Esophagus muscularis mucosa (tissue), 4 donors: ENCODE results near the gene SLC13A2. TPM values are rescaled to one million over a fixed set of nuclear protein-coding genes. Genes with fewer than 3 reads are reported as not detected.

Experiments used
- DNase-seq: peaks from one replicate; pipeline ENCODE4 v3.0.0-alpha.2; 2017; ENCODE audit errors: extremely low spot score
- H3K27ac ChIP-seq, 4 donors: fragments of 200-600 bp; sonication (generic); replicated peaks in 1 of 4; 1 replicate in 3 of 4; 2 replicates in 1 of 4; pipeline ENCODE4 v1.5.1; 2016 to 2019; ENCODE audit warnings: mild to moderate bottlenecking in 1 of 4
- H3K27me3 ChIP-seq, 4 donors: fragments of 200-600 bp; sonication (generic); one replicate each; pipeline versions ENCODE4 v1.5.1 to v1.6.0; 2016 to 2019
- H3K36me3 ChIP-seq, 4 donors: fragments of 200-600 bp; sonication (generic); one replicate each; pipeline ENCODE4 v1.5.1; 2016 to 2019
- H3K4me1 ChIP-seq, 4 donors: fragments of 200-600 bp; sonication (generic); one replicate each; pipeline ENCODE4 v1.5.1; 2016 to 2019
- H3K4me3 ChIP-seq, 4 donors: fragments of 200-600 bp; sonication (generic); 1 replicate in 2 of 4; 2 replicates in 2 of 4; pipeline ENCODE4 v1.5.1; 2016 to 2019; ENCODE audit warnings: mild to moderate bottlenecking in 4 of 4, moderate library complexity in 1 of 4
- H3K9me3 ChIP-seq, 4 donors: fragments of 200-600 bp; sonication (generic); 1 replicate in 3 of 4; 2 replicates in 1 of 4; pipeline ENCODE4 v1.5.1; 2016 to 2019
- EP300 ChIP-seq: sonication (generic); formaldehyde crosslinking; IDR thresholded peaks from one replicate; pipeline ENCODE4 v1.6.1; 2017; ENCODE audit warnings: antibody characterized with exemption
- POLR2A ChIP-seq: fragments of 450-650 bp; IDR thresholded peaks from one replicate; pipeline ENCODE4 v1.6.1; 2017; ENCODE audit warnings: antibody characterized with exemption, moderate library complexity, mild to moderate bottlenecking, low read depth
- POLR2AphosphoS5 ChIP-seq, 2 donors: sonication (generic); formaldehyde crosslinking; IDR thresholded peaks; one replicate each; pipeline ENCODE4 v1.6.1; 2017; ENCODE audit warnings: antibody characterized with exemption in 2 of 2
- WGBS: methylation state at CpG from one replicate; pipeline ENCODE4 v1.1.5; 2018; 5-methylcytosine and 5-hydroxymethylcytosine counted together
- intact Hi-C: fragments of 100-400 bp; cut with DNase I; formaldehyde crosslinking; loops from one replicate; pipeline ENCODE4 v1.15.1; 2023
- total RNA-seq, 4 donors: library from RNA; depleted of rRNA; stranded (reverse); fragments of >200 nt; gene quantifications; one replicate each; pipeline versions ENCODE4 v1.1.0 to v1.2.1, GENCODE V29; 2016
- TF ChIP-seq, protein P1 (sequence below), 3 experiments: fragments of 200-600 bp in 2 of 3; fragments of 450-650 bp in 1 of 3; sonication (generic) in 2 of 3; IDR thresholded peaks; one replicate each; pipeline ENCODE4 v1.5.1; 2017 to 2019; ENCODE audit warnings: antibody characterized with exemption in 3 of 3, mild to moderate bottlenecking in 2 of 3, moderate library complexity in 1 of 3

Gene SLC13A2
- total RNA-seq, 4 donors from 2014 or later, result not detected

GRCh38 chr17:28475151-28475900, 1.9 kb downstream of the SLC13A2 start:
- Histone ChIP-seq H3K36me3 (no peaks in the 10 kb centered on the region), H3K9me3 (no peaks in the 10 kb centered on the region), H3K27me3 (peaks cover 0 to 4% (median 0%) of the 10 kb centered on the region in 4 donors), H3K27ac (no peak overlapping the region), H3K4me1 (no peaks in the 10 kb centered on the region), H3K4me3 (no peak overlapping the region)
- intact Hi-C loops, result no loop called here
- no peak for TF ChIP-seq POLR2A
- TF ChIP-seq, protein P1, sequence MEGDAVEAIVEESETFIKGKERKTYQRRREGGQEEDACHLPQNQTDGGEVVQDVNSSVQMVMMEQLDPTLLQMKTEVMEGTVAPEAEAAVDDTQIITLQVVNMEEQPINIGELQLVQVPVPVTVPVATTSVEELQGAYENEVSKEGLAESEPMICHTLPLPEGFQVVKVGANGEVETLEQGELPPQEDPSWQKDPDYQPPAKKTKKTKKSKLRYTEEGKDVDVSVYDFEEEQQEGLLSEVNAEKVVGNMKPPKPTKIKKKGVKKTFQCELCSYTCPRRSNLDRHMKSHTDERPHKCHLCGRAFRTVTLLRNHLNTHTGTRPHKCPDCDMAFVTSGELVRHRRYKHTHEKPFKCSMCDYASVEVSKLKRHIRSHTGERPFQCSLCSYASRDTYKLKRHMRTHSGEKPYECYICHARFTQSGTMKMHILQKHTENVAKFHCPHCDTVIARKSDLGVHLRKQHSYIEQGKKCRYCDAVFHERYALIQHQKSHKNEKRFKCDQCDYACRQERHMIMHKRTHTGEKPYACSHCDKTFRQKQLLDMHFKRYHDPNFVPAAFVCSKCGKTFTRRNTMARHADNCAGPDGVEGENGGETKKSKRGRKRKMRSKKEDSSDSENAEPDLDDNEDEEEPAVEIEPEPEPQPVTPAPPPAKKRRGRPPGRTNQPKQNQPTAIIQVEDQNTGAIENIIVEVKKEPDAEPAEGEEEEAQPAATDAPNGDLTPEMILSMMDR (IDR thresholded peaks at IDR 0.05), result no peak
- no peak for TF ChIP-seq EP300
- TF ChIP-seq POLR2AphosphoS5 (IDR thresholded peaks at IDR 0.05), result no peak
- 37% methylated on average over 8 of the region's 9 CpGs for WGBS
- DNase-seq, result no peak

GRCh38 chr17:28476076-28476865, 2.8 kb downstream of the SLC13A2 start:
- Histone ChIP-seq H3K27ac (no peak overlapping the region), H3K4me1 (no peaks in the 10 kb centered on the region), H3K36me3 (no peaks in the 10 kb centered on the region), H3K4me3 (no peak overlapping the region), H3K9me3 (no peaks in the 10 kb centered on the region), H3K27me3 (peaks cover 0 to 4% (median 0%) of the 10 kb centered on the region in 4 donors)
- no peak for DNase-seq
- WGBS, result 76% methylated on average over 11 of the region's 11 CpGs
- intact Hi-C loops, result no loop called here
- TF ChIP-seq POLR2A (no peak), EP300 (no peak), POLR2AphosphoS5 (IDR thresholded peaks at IDR 0.05) (no peak)
- TF ChIP-seq, protein P1 (IDR thresholded peaks at IDR 0.05), result no peak

- WGBS, result 91% methylated on average over 7 of the region's 7 CpGs
- intact Hi-C loops, result no loop called here
- H3K4me1 ChIP-seq, result no peaks in the 10 kb centered on the region
- no peaks in the 10 kb centered on the region for H3K36me3 ChIP-seq
- DNase-seq, result no peak
- H3K4me3 ChIP-seq, result no peak overlapping the region
- no peaks in the 10 kb centered on the region for H3K9me3 ChIP-seq
- no peak for TF ChIP-seq POLR2A
- TF ChIP-seq, protein P1 (IDR thresholded peaks at IDR 0.05), result no peak
- H3K27me3 ChIP-seq, result peaks cover 0 to 9% (median 0%) of the 10 kb centered on the region in 4 donors
- no peak overlapping the region for H3K27ac ChIP-seq
Observed at GRCh38 chr17:28477928-28478327, 4.5 kb downstream of the SLC13A2 start.

DNA sequence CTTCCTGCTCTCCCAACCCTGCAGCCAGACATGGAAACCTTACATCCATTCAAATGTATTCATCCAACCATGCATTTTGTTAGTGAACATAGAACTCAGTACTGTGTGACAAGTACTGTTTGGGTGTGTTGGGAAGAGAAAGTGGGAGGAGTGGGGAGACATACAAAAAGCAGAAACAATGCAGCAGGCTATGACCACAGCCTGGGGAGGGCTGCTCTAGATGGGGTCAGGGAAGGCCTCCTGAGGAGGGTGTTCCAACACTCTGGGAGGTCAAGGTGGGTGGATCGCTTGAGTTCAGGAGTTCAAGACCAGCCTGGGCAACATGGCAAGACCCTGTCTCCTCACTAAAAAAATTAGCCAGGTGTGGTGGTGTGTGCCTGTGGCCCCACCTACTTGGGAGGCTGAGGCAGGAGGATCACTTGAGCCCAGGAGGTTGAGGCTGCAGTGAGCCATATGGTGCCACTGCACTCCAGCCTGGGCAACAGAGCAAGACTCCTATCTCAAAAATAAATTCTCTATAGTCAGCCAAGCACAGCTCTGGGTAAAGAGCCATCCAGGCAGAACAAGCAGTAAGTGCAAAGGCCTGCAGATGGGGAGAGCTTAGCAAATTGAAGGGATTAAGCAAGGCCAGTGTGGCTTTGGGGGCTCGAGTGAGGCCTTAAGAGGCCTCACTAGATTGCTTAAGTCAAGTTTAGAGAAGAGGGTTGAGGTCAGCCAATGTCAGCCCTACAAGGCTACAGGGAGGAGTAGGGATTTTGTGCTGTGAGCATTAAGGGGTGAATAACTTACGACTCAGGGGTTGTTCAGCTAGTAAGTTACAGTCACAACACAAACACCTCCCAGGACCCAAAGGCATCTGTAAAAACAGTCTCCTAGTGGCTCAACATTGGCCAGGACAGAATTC, 5.5 kb downstream of the SLC13A2 start:
- DNase-seq, result no peak
- H3K36me3 ChIP-seq, result no peaks in the 10 kb centered on the region
- H3K27ac ChIP-seq, result no peak overlapping the region
- no peaks in the 10 kb centered on the region for H3K4me1 ChIP-seq
- TF ChIP-seq, protein P1 (IDR thresholded peaks at IDR 0.05), result no peak
- TF ChIP-seq POLR2A (no peak), EP300 (no peak)
- H3K27me3 ChIP-seq, result peaks cover 0 to 17% (median 0%) of the 10 kb centered on the region in 4 donors
- WGBS, result 77% methylated on average over 3 of the region's 3 CpGs
- intact Hi-C loops, result no loop called here
- H3K4me3 ChIP-seq, result no peak overlapping the region
- H3K9me3 ChIP-seq, result no peaks in the 10 kb centered on the region
